Endothelial cell of umbilical vein (primary cell): ENCODE measurements around the gene CHL1. TPM values are rescaled to one million over a fixed set of nuclear protein-coding genes. Genes with fewer than 3 reads are reported as not detected.

ENCODE experiments used
- BruUV-seq: library from RNA; stranded (reverse); fragments of 400-500 nt; replicated peaks from 2 replicates; lab custom pipeline; 2021; lab: Mats Ljungman, UMichigan
- CTCF ChIA-PET: fragments of 300-600, 350-600 bp; sonication (Branson Sonifier 250); formaldehyde crosslinking; loops from one replicate; lab custom pipeline; 2021; ENCODE audit warnings: antibody characterized with exemption, inconsistent platforms; lab: Charles Lee
- POLR2A ChIA-PET: fragments of 300-600, 350-600 bp; sonication (Branson Sonifier 250); formaldehyde crosslinking; loops from one replicate; lab custom pipeline; 2021; ENCODE audit warnings: antibody characterized with exemption, inconsistent platforms; lab: Charles Lee
- DNase-seq: peaks from one replicate; pipeline ENCODE4 v3.0.0-alpha.2; 2011; ENCODE audit warnings: low read depth, low spot score
- FAIRE-seq: peaks from 2 replicates; lab custom pipeline; 2011; peaks lifted over from hg19 to GRCh38; lab: Jason Lieb, UNC
- H2AFZ ChIP-seq: 2 replicates; pipeline ENCODE4 v1.6.0; 2012; ENCODE audit warnings: low read depth, low read length, control low read depth, inconsistent platforms
- H3K27ac ChIP-seq: 2 replicates; pipeline ENCODE4 v1.5.1; 2011; ENCODE audit warnings: low read depth, mild to moderate bottlenecking, control low read depth, low read length, moderate library complexity; ENCODE audit not compliant: insufficient read depth
- H3K27me3 ChIP-seq, 2 experiments: 2 replicates each; pipeline versions ENCODE4 v1.6.0 to v1.6.1; 2011; ENCODE audit warnings: low read length in 2 of 2, mixed read lengths in 1 of 2; ENCODE audit not compliant: control insufficient read depth in 2 of 2, insufficient read depth in 2 of 2
- H3K36me3 ChIP-seq, 2 experiments: 2 replicates in 1 of 2; 3 replicates in 1 of 2; pipeline ENCODE4 v1.5.1; 2011; ENCODE audit warnings: low read length in 2 of 2, mild to moderate bottlenecking in 1 of 2, moderate library complexity in 1 of 2; ENCODE audit not compliant: control insufficient read depth in 2 of 2, insufficient read depth in 2 of 2; ENCODE audit errors: extremely low read depth in 1 of 2
- H3K4me1 ChIP-seq: 3 replicates; pipeline ENCODE4 v1.5.1; 2011; ENCODE audit warnings: mild to moderate bottlenecking, low read length; ENCODE audit not compliant: control insufficient read depth, insufficient read depth; ENCODE audit errors: extremely low read depth
- H3K4me2 ChIP-seq: 2 replicates; pipeline ENCODE4 v1.6.1; 2011; ENCODE audit warnings: low read length, control low read depth, mixed read lengths; ENCODE audit not compliant: insufficient read depth
- H3K4me3 ChIP-seq, 3 experiments: fragments of 200-600 bp in 1 of 3; sonication (generic), shearing (Covaris generic) in 1 of 3; replicated peaks in 1 of 3; 2 replicates each; pipeline ENCODE4 v1.5.1; 2011 to 2016; ENCODE audit warnings: control low read depth in 3 of 3, low read length in 3 of 3, mild to moderate bottlenecking in 2 of 3, inconsistent platforms in 1 of 3, low read depth in 1 of 3, moderate library complexity in 1 of 3; ENCODE audit not compliant: insufficient read depth in 1 of 3
- H3K79me2 ChIP-seq: 2 replicates; pipeline ENCODE4 v1.6.0; 2012; ENCODE audit warnings: low read length, inconsistent platforms; ENCODE audit not compliant: control insufficient read depth, insufficient read depth
- H3K9ac ChIP-seq: replicated peaks from 2 replicates; pipeline ENCODE3; 2011; ENCODE audit warnings: low read length, control low read depth; ENCODE audit not compliant: insufficient read depth; ENCODE audit errors: extremely low read depth
- H3K9me1 ChIP-seq: replicated peaks from 3 replicates; pipeline ENCODE4 v1.6.0; 2011; ENCODE audit warnings: mild to moderate bottlenecking, low read length; ENCODE audit not compliant: control insufficient read depth, insufficient read depth; ENCODE audit errors: extremely low read depth
- H3K9me3 ChIP-seq: replicated peaks from 2 replicates; pipeline ENCODE4 v1.5.1; 2012; ENCODE audit warnings: low read length, inconsistent platforms; ENCODE audit not compliant: control insufficient read depth, insufficient read depth
- H4K20me1 ChIP-seq: replicated peaks from 2 replicates; pipeline ENCODE3; 2011; ENCODE audit warnings: mild to moderate bottlenecking, low read length; ENCODE audit not compliant: control insufficient read depth, insufficient read depth; ENCODE audit errors: extremely low read depth
- EZH2 ChIP-seq: IDR thresholded peaks from 2 replicates; pipeline ENCODE4 v1.6.1; 2012; ENCODE audit warnings: borderline replicate concordance, low read depth, mild to moderate bottlenecking, moderate library complexity, low read length, inconsistent platforms; ENCODE audit not compliant: severe bottlenecking
- FOS ChIP-seq: IDR thresholded peaks from 2 replicates; pipeline ENCODE4 v1.6.1; 2011; ENCODE audit warnings: mild to moderate bottlenecking, low read length, moderate library complexity, borderline replicate concordance; ENCODE audit not compliant: insufficient read depth
- GATA2 ChIP-seq: IDR thresholded peaks from 2 replicates; pipeline ENCODE4 v1.7.0; 2011; ENCODE audit warnings: low read depth, mild to moderate bottlenecking, moderate library complexity, mixed read lengths, low read length; ENCODE audit not compliant: insufficient read length, insufficient read depth
- JUN ChIP-seq: IDR thresholded peaks from 2 replicates; pipeline ENCODE4 v1.6.1; 2011; ENCODE audit warnings: borderline replicate concordance, low read depth; ENCODE audit not compliant: insufficient read length, insufficient read depth
- POLR2A ChIP-seq: IDR thresholded peaks from 2 replicates; pipeline ENCODE4 v1.6.1; 2012; ENCODE audit warnings: low read depth, mild to moderate bottlenecking, control low read depth, low read length
- POLR2AphosphoS5 ChIP-seq: IDR thresholded peaks from 2 replicates; pipeline ENCODE4 v1.6.1; 2012; ENCODE audit warnings: low read depth, mild to moderate bottlenecking, control low read depth, low read length, moderate library complexity; ENCODE audit not compliant: insufficient read depth
- dilution Hi-C: fragments of 300-500 bp; cut with MboI; formaldehyde crosslinking; loops from one replicate; pipeline ENCODE4 v1.15.0; 2019; ENCODE audit warnings: low sequenced_read_pairs; ENCODE audit not compliant: extremely low pct_ligation_motif_present
- intact Hi-C: fragments of 100-400 bp; cut with micrococcal nuclease; formaldehyde crosslinking; loops from one replicate; pipeline ENCODE4 v1.10.0; 2022
- polyA plus RNA-seq, 4 experiments: library from polyadenylated mRNA; depleted of rRNA in 3 of 4; stranded (reverse) in 3 of 4; unstranded in 1 of 4; fragments of >200 nt; gene quantifications; 2 replicates each; pipeline versions ENCODE4 v1.2.1 to v1.2.3, GENCODE V29; 2011 to 2012; ENCODE audit warnings: missing spikeins in 1 of 4
- total RNA-seq: library from RNA; stranded (reverse); gene quantifications from 2 replicates; pipeline ENCODE4 v1.2.3, GENCODE V29; 2021
- TF ChIP-seq, protein P1 (sequence below): IDR thresholded peaks from 2 replicates; pipeline ENCODE4 v1.6.1; 2011; ENCODE audit not compliant: insufficient read depth, insufficient read length
- TF ChIP-seq, protein P2 (sequence below), 2 donors: IDR thresholded peaks; 1 replicate in 1 of 2; 2 replicates in 1 of 2; pipeline ENCODE4 v1.5.1; 2011; ENCODE audit warnings: low read length in 2 of 2, mild to moderate bottlenecking in 2 of 2, moderate library complexity in 2 of 2, control low read depth in 1 of 2, inconsistent platforms in 1 of 2, low read depth in 1 of 2; ENCODE audit not compliant: insufficient read depth in 1 of 2; ENCODE audit errors: extremely low read depth in 1 of 2

The CHL1 gene
- total and polyA plus RNA-seq, 2 donors (not counting 3 experiments of a cell fraction or from before 2014, with no cell fraction given), result not detected

- Histone ChIP-seq H3K9ac (no peak overlapping the region), H2AFZ (no peak overlapping the region), H3K9me3 (no peaks in the 10 kb centered on the region), H3K27me3 (no peaks in the 10 kb centered on the region), H3K27ac (no peak overlapping the region), H3K79me2 (no peaks in the 10 kb centered on the region), H4K20me1 (no peaks in the 10 kb centered on the region), H3K4me2 (no peak overlapping the region), H3K9me1 (no peaks in the 10 kb centered on the region), H3K36me3 (no peaks in the 10 kb centered on the region), H3K4me1 (no peaks in the 10 kb centered on the region), H3K4me3 (no peak overlapping the region)
- no peak for DNase-seq
- intact Hi-C loops, result no loop called here
- no peak for FAIRE-seq
- TF ChIP-seq GATA2, result no peak
- no peak for TF ChIP-seq POLR2AphosphoS5
- TF ChIP-seq FOS, result no peak
- TF ChIP-seq, protein P1, sequence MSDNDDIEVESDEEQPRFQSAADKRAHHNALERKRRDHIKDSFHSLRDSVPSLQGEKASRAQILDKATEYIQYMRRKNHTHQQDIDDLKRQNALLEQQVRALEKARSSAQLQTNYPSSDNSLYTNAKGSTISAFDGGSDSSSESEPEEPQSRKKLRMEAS, result no peak
- TF ChIP-seq POLR2A, result no peak
- no peak for TF ChIP-seq EZH2
- TF ChIP-seq JUN, result no peak
- TF ChIP-seq, protein P2, sequence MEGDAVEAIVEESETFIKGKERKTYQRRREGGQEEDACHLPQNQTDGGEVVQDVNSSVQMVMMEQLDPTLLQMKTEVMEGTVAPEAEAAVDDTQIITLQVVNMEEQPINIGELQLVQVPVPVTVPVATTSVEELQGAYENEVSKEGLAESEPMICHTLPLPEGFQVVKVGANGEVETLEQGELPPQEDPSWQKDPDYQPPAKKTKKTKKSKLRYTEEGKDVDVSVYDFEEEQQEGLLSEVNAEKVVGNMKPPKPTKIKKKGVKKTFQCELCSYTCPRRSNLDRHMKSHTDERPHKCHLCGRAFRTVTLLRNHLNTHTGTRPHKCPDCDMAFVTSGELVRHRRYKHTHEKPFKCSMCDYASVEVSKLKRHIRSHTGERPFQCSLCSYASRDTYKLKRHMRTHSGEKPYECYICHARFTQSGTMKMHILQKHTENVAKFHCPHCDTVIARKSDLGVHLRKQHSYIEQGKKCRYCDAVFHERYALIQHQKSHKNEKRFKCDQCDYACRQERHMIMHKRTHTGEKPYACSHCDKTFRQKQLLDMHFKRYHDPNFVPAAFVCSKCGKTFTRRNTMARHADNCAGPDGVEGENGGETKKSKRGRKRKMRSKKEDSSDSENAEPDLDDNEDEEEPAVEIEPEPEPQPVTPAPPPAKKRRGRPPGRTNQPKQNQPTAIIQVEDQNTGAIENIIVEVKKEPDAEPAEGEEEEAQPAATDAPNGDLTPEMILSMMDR (IDR thresholded peaks at IDR 0.05; ENCODE audit: extremely low read depth in 1 of 2, insufficient read depth in 1 of 2, low read depth in 1 of 2, low read length in 2 of 2), result no peak
- dilution Hi-C loops, result no loop called here
- CTCF ChIA-PET, result no interaction called here
- BruUV-seq, result no TSS peak
- POLR2A ChIA-PET, result no interaction called here
These were observed 199.7 kb downstream of the CHL1 start for GRCh38 chr3:396293-396692.
